GM18867 (cell line): ENCODE data around the gene AUTS2.

Experiments
- ATAC-seq: cut with Tn5 transposase; IDR thresholded peaks from one replicate; pipeline ENCODE4 v1.9.1; 2021; ENCODE audit warnings: mild to moderate bottlenecking, moderate library complexity; ENCODE audit not compliant: unreplicated experiment

Gene AUTS2

DNA sequence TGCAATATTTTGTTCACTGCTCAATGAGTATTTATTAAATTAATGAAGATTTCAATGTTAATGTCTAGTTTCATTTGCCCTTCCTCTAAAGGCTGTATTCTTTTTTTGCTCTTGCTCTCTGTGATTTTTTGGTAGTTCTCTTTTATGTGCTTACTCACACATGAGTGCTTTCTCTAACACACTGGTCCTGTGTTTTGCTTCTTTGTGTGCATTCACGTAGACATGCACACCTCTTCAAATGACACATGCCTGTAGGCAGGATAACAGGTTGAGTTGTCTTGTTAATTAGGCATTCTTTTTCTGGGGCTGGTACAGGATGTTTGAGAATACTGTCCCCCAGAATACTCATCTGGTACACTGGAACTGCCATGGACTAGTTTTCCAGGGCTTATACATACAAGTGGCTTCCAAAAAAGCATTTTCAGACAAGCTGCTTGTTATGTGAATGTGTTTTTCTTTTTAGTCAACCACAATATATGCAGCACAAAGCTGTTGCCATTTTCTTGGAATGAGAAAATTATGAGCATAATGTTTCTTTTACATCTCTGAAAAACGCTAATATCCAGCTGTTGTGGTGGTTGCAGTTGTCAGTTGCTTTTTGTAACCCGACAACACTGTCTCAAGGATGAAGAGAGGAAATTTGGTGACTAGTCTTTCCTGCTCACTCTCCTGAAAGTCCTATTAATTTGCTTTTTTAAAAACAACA is 416.4 kb downstream of the AUTS2 start:
- ATAC-seq, result no peak

- no peak for ATAC-seq
Measured at GRCh38 chr7:70015353-70015752, 417.1 kb downstream of the AUTS2 start.

GRCh38 chr7:70016044-70016770 is 417.9 kb downstream of the AUTS2 start:
- ATAC-seq, result no peak

GRCh38 chr7:70017357-70017756 is 419.1 kb downstream of the AUTS2 start:
- no peak for ATAC-seq

DNA sequence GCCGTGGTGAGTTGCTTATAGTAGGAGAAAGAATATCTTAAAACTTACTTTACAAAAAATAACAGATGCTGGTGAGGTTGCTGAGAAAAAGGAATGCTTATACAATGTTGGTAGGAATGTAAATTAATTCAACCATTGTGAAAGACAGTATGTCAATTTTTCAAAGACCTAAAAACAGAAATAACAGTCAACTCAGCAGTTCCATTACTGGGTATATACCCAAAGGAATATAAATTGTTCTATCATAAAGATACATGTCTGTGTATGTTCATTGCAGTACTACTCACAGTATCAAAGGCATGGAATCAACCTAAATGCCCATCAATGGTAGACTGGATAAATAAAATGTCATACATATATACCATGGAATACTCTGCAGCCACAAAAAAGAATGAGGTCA is 420.4 kb downstream of the AUTS2 start:
- no peak for ATAC-seq

GRCh38 chr7:70027867-70028266 is 429.6 kb downstream of the AUTS2 start:
- no peak for ATAC-seq

DNA sequence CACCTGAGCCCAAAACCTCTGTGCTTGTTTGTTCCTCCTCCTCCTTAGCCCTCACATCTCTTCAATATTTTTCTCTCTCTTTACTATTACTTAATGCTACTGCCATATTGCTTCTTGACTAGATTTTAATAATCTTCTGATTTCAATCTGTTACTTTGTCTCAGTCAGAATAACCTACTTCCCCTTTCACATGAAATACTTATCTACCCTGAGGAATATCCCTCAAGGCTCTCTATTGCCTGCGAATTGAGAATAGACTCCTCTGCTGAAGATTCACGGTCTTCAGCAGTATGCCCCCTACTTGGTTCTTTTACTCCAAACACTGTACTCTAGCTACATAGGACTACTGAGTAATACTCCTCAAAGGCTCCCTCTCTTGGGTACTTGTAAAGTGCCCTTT is 430.3 kb downstream of the AUTS2 start:
- ATAC-seq, result no peak

- ATAC-seq, result no peak
Measured at GRCh38 chr7:70029993-70030392, 431.7 kb downstream of the AUTS2 start.

DNA sequence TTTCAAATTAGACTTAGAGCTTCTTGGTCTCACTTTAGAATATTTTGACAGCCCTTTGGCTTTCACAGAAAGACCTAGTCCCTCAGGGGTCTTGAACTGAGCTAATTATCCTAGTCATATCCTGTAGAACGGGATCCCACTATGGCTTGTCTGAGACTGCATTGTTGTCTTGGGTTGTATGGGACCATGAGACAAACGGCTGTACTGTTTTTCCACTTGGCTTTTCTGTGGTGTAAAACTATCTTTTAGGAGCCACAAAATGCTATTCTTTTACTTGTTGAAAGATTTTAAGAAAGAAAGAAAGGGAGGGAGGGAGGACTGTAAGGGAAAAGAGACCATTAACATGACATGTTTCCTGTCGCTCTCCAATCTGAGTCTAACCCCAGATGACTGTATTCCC is 432.5 kb downstream of the AUTS2 start:
- ATAC-seq, result no peak

DNA sequence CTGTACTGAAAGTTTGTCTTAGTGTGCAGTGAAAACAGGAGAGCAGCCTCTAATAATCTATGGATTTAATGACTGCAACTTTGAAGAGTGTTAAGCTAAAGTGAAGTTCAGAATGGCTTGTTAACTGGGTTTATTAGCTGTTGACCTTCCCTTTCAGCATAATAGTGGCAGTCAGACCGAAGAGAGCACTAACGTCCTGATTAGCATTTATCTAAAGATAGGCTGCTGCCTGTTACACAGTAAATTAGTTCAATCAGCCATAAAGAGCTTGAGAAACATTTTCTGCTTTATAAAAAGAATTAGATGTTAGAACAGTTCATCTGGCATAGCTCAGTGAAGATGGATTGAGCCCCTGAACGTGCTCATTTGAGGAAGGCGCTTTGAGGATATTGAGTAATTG is 433.0 kb downstream of the AUTS2 start:
- no peak for ATAC-seq

GRCh38 chr7:70032649-70033048 is 434.4 kb downstream of the AUTS2 start:
- no peak for ATAC-seq

- ATAC-seq, result no peak
Measured at GRCh38 chr7:70033226-70033625, 435.0 kb downstream of the AUTS2 start.

- ATAC-seq, result no peak
Measured at GRCh38 chr7:70034999-70035398, 436.7 kb downstream of the AUTS2 start.

GRCh38 chr7:70035519-70035918 is 437.2 kb downstream of the AUTS2 start:
- ATAC-seq, result no peak

GRCh38 chr7:70035955-70036354 is 437.7 kb downstream of the AUTS2 start:
- no peak for ATAC-seq

DNA sequence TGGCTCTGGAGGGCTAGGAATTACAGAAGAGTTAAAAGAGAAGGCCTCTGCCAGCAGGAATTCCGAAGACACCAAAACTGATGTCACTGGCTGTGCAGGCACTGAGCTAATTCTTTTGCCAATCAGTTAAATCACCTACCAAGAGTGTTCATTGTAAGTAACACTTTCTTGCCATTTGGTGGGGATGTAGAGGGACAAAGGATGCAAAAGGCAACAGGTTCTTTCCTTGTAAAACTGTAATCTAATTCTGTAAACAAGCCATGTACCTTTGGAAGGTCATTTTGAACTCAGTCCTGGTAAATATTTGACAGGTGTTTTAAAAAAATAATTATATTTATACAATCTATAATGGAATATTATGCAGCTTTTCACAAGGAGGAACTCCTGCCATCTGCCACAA is 438.4 kb downstream of the AUTS2 start:
- ATAC-seq, result no peak

- ATAC-seq, result no peak
Measured at GRCh38 chr7:70037171-70037933, 439.1 kb downstream of the AUTS2 start.

DNA sequence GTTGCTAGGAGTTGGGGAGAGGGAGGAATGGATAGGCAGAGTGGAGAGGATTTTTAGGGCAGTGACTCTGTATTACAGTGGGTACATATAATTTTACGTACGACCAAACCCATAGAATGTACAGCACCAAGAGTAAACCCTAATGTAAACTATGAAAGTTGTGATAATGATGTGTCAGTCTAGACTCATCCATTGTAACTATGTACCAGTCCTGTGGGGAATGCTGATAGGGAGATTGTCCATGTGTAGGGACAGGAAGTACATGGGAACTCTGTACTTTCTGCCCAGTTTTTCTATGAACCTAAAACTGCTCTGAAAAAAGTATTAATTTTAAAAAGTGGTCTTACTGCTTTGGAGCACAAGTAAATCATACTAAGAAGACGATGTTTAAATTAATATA is 441.8 kb downstream of the AUTS2 start:
- no peak for ATAC-seq

DNA sequence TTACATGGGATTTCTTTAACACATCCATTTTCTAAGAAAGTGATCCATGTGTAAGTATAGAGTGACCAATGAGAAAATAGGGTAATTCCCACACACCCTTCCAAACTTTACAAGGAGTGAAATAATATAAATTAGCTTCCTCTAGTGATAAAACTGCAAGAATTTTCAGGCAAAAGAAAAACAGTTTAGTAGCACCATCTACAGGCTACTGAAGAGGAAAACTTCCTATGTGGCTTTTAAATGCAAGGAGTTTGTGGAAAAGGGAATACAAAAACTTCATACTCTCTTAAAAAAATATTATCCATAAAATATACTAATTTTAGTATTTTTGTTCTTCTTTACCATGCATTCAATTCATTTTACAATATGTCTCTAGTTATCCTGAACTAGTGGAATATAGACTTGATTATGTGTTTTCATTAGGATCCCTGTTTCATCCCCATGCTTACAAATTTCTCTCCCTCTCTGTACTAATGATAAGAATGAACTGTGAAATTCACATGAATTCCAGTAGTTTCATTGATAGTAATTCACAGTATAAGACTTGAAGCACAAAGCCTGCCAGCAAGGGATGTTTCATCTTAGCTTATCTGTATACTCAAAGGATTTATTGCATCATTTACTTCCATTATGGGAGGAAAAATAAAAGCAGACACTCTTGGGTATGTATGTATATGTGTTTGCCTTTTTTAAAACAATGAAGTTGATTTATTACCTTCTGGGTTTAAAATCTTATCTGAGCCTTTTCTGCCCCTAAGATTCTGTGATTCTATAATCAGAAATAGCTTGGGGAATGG is 442.9 kb downstream of the AUTS2 start:
- no peak for ATAC-seq

- no peak for ATAC-seq
Measured at GRCh38 chr7:70042533-70042932, 444.3 kb downstream of the AUTS2 start.

- ATAC-seq, result no peak
Measured at GRCh38 chr7:70043015-70043538, 444.8 kb downstream of the AUTS2 start.
